Fibroblast of skin of abdomen (primary cell): ENCODE data around the gene PSMD1.

ENCODE experiments used
- DNase-seq: peaks from one replicate; pipeline ENCODE4 v3.0.0-alpha.2; 2013

PSMD1 gene

DNA sequence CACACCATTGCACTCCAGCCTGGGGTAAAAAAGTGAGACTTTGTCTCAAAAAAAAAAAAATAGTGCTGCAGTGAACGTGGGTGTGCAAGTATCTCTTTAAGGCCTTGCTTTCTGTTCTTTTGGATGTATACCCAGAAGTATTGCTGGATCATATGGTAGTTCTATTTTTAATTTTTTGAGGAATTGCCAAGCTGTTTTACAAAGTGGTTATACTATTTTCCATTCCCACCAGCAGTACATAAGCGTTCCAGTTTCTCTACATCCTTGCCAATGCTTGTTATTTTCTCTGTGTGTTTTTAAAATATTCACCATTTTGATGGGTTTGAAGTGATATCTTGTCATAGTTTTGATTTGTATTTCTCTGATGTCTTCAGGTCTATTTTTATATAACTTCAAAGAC is 154.8 kb downstream of the PSMD1 start:
- no peak for DNase-seq

DNA sequence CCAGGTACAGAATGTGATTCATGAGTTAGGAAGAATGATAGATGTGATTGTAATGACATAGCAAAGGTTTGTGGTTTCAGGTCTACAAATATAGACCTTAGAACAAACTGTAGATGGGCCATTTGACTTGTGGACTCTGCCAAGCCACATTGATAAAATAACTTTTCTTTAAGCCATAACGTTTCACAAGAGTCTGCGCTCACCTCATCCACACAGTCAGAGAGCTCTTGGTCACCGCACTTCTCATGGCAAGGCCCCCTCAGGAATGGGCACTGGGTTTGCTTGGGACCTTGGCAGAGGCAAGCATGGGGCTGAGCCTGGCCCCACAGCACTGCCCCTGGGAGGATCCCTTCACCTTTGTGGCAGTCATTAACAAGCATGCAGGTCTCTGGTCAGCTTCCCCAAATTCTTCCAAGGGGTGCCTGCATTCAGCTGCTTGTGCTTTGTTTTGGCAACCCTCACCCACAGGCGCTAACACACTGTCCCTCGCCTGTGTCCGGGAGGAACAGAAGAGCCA is 155.7 kb downstream of the PSMD1 start:
- DNase-seq, result peak; percentile 34

DNA sequence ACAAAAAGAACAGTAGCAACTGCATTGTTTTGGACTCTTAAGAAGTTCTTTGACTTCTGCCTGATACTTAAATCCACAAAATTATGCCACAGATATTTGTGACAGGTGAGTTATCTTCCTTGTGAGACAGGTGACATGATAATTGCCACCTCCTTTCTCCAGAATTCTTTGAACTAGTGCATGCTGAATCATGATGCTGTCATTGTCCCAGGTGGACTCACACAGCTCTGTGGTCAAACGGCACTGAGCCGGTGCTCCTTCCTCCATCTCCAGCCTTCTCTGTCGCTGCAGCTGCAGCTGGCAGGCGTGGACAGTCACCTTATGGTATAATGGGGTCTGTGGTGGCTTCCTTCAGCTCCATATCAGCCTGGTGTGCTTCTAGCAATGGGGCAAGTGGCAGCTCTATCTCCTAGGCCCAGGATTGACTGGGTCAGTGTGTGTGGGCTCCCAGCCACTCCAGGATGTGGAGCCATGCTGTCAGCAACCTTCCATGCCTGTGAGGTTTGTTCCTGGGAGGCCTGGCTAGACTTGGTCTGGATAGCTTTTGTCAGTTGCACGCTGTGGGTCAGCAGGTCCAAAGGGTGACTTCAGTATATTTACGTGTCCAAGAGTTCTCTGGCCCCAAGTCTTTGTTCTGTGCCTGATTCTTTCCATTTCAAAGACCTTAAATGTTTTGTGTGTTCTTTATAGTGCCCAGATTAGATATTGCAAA is 157.4 kb downstream of the PSMD1 start:
- DNase-seq, result no peak

DNA sequence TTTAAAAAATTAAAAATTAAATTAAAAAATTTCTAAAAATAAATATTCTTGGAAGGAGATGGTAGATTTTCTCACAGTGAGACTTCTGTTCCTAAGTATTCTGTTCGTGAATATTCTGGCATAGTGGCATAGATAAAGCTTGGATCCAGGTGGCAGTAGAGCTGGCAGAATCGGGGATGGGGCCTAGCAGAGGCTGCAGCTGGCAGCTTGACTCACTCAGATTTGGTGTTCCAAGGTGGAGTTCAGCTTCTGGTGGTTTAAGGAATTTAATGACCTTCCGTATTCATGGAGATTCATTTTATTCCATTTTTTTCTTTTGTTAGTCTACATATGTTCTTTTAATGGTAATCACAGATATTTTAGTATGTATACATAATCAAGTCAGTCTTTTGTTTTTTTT is 161.7 kb downstream of the PSMD1 start:
- no peak for DNase-seq

DNA sequence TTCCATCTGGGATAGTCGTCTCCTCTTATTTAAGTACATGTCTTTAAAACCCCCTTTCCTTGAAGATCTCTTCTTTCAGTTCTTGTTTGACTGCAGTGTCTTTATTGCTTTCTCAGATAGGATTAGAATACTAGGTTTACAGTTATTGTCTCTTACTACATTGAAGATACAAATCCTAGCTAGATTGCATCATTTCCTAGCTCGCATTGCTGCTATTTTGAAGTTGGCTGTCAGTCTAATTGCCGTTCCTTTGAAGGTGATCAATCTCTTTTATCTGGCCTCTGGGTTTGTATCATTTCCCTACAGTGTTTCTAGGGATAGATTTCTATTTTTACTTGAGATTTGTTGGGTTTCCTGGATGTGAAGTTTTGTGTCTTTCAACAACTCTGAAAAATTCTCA is 162.6 kb downstream of the PSMD1 start:
- no peak for DNase-seq

DNA sequence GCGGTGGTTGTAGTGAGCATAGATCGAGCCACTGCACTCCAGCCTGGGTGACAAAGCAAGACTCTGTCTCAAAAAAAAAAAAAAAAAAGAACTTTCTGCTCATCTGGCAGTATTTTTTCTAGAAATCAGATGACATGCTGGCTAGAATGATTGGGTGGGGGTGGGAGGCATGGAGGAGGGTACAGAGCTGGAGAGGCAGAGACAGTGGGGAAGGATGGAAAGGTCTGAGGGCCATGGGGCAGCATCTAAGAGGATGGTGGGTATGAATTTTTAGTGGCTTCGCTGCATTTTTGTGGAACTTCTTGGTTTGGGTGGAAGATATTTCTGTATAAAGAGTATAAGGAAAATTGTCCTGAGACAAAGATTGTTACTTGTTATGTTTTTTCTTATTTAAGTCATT is 165.1 kb downstream of the PSMD1 start:
- DNase-seq, result no peak
